Psoas muscle (tissue), 8 donors: ENCODE measurements around the gene FRAT2. TPM values are rescaled to one million over a fixed set of nuclear protein-coding genes. Genes with fewer than 3 reads are reported as not detected.

ENCODE experiments used
- ATAC-seq, 4 donors: fragments of 200-7000 bp; cut with Tn5 transposase; one replicate each; pipeline ENCODE4 v1.9.1; 2020; ENCODE audit warnings: moderate library complexity in 3 of 4, mild to moderate bottlenecking in 2 of 4
- DNase-seq, 2 donors: peaks; one replicate each; pipeline ENCODE4 v3.0.0-alpha.2; 2020
- H3K27ac ChIP-seq: fragments of 200-600 bp; one replicate; pipeline ENCODE4 v1.8.0; 2022
- H3K27me3 ChIP-seq, 3 donors: fragments of 200-600 bp in 1 of 3; one replicate each; pipeline versions ENCODE4 v1.6.1 to v1.8.0; 2013 to 2022; ENCODE audit warnings: low read length in 2 of 3, mild to moderate bottlenecking in 2 of 3, moderate library complexity in 1 of 3; ENCODE audit not compliant: insufficient read depth in 3 of 3
- H3K36me3 ChIP-seq, 2 donors: fragments of 200-600 bp in 1 of 2; one replicate each; pipeline versions ENCODE4 v1.6.1 to v1.8.0; 2013 to 2022; ENCODE audit warnings: low read depth in 1 of 2, mild to moderate bottlenecking in 1 of 2, moderate library complexity in 1 of 2; ENCODE audit not compliant: insufficient read depth in 1 of 2
- H3K4me1 ChIP-seq: fragments of 200-600 bp; one replicate; pipeline ENCODE4 v1.8.0; 2022
- H3K4me3 ChIP-seq: fragments of 200-600 bp; one replicate; pipeline ENCODE4 v1.8.0; 2022; ENCODE audit warnings: mild to moderate bottlenecking
- H3K9me3 ChIP-seq: fragments of 200-600 bp; one replicate; pipeline ENCODE4 v1.8.0; 2022
- CTCF ChIP-seq: fragments of 200-600 bp; IDR thresholded peaks from one replicate; pipeline ENCODE4 v1.8.0; 2022; ENCODE audit warnings: antibody characterized with exemption
- WGBS, 3 donors: extraction: QIAGEN DNeasy Blood & Tissue Kit; methylation state at CpG; one replicate each; pipeline versions ENCODE4 v1.1.6 to v1.1.7; 2013; 5-methylcytosine and 5-hydroxymethylcytosine counted together
- intact Hi-C, 2 donors: fragments of 100-400 bp; cut with DNase I; formaldehyde crosslinking; loops; one replicate each; pipeline versions ENCODE4 v1.11.0 to v1.14.2; 2022
- polyA plus RNA-seq, 3 donors: library from polyadenylated mRNA; stranded (reverse); fragments of 200-250 nt; gene quantifications; one replicate each; pipeline ENCODE4 v1.2.3, GENCODE V29; 2013
- total RNA-seq, 4 donors: library from RNA; stranded (reverse); fragmentation: NEBNext Ultra II Directional in 2 of 4; extraction: Animal tissue kit (Norgen Biotek cat#: 25700) in 2 of 4; gene quantifications; one replicate each; pipeline versions ENCODE4 v1.2.1 to v1.2.4, GENCODE V29; 2021 to 2023
- donor health status: healthy with polysubstance abuse.
- donor health status: DM: no; HTN: no; CAD: no; lungs with moderate emphysema.
- donor health status: Bipolar disorder and iron deficiency.
- donor health status: healthy.
- donor health status: DM: yes; HTN: yes; CAD: no.
- donor health status: DM: no; HTN: no; CAD: no.
- donor health status: DM: no; HTN: no; CAD: no.
- donor health status: DM: yes; HTN: yes; CAD: no.

The FRAT2 gene
- total and polyA plus RNA-seq, 7 donors = 3.2 to 28.4 (median 7.3) TPM

GRCh38 chr10:97380516-97380915, 46.0 kb upstream of the FRAT2 start:
- H3K27ac ChIP-seq = no peak overlapping the region
- peaks cover 6 to 99% of the 10 kb centered on the region in 2 donors for H3K36me3 ChIP-seq
- no peaks in the 10 kb centered on the region for H3K9me3 ChIP-seq
- ATAC-seq (peak in 1 of 4 donors; percentile 16), DNase-seq (no peak)
- no peak for TF ChIP-seq CTCF
- no peaks in the 10 kb centered on the region for H3K27me3 ChIP-seq
- intact Hi-C loops = no loop called here
- no peaks in the 10 kb centered on the region for H3K4me1 ChIP-seq
- WGBS, 3 donors = 80 to 94% (median 83%) methylated on average over 8 of the region's 8 CpGs
- H3K4me3 ChIP-seq = no peak overlapping the region

- H3K27me3 ChIP-seq = no peaks in the 10 kb centered on the region
- no peak overlapping the region for H3K4me3 ChIP-seq
- intact Hi-C loops = no loop called here
- ATAC-seq = peak; percentile 15 to 42 (median 34)
- no peak for DNase-seq
- WGBS, 3 donors = 68 to 81% (median 75%) methylated on average over 14 to 15 of the region's 15 CpGs
- H3K36me3 ChIP-seq = peaks cover 6 to 100% of the 10 kb centered on the region in 2 donors
- no peak for TF ChIP-seq CTCF
- H3K4me1 ChIP-seq = no peaks in the 10 kb centered on the region
- no peaks in the 10 kb centered on the region for H3K9me3 ChIP-seq
- H3K27ac ChIP-seq = no peak overlapping the region
These were observed 44.7 kb upstream of the FRAT2 start for GRCh38 chr10:97378933-97379921.

GRCh38 chr10:97376413-97376812, 41.9 kb upstream of the FRAT2 start:
- Histone ChIP-seq H3K4me3 (no peak overlapping the region), H3K9me3 (no peaks in the 10 kb centered on the region), H3K27me3 (no peaks in the 10 kb centered on the region), H3K4me1 (no peaks in the 10 kb centered on the region), H3K36me3 (peaks cover 21 to 100% of the 10 kb centered on the region in 2 donors), H3K27ac (no peak overlapping the region)
- no peak for ATAC-seq
- intact Hi-C loops = no loop called here
- DNase-seq = no peak
- 79 to 96% (median 95%) methylated on average over 6 of the region's 6 CpGs for WGBS, 3 donors
- no peak for TF ChIP-seq CTCF

GRCh38 chr10:97373456-97373855, 38.9 kb upstream of the FRAT2 start:
- ATAC-seq (no peak), DNase-seq (no peak)
- Histone ChIP-seq H3K27me3 (no peaks in the 10 kb centered on the region), H3K36me3 (peaks cover 21 to 100% of the 10 kb centered on the region in 2 donors), H3K4me1 (no peaks in the 10 kb centered on the region), H3K9me3 (no peaks in the 10 kb centered on the region), H3K27ac (no peak overlapping the region), H3K4me3 (no peak overlapping the region)
- TF ChIP-seq CTCF = no peak
- 95 to 98% (median 95%) methylated on average over 10 of the region's 10 CpGs for WGBS, 3 donors
- intact Hi-C loops = no loop called here
